HCT116 (cell line): ENCODE results near the gene LINC00632. TPM values are rescaled to one million over a fixed set of nuclear protein-coding genes. Genes with fewer than 3 reads are reported as not detected.

Experiments
- ATAC-seq: fragments of 200-7000 bp; cut with Tn5 transposase; 2 replicates; pipeline ENCODE4 v1.9.1; 2020; ENCODE audit warnings: mild to moderate bottlenecking, moderate library complexity
- BruUV-seq: library from RNA; stranded (reverse); fragments of 400-500 nt; replicated peaks from 2 replicates; lab custom pipeline; 2021; lab: Mats Ljungman, UMichigan
- CTCF ChIA-PET: fragments of 300-600 bp; sonication (Branson Sonifier 250); formaldehyde crosslinking; loops from one replicate; lab custom pipeline; 2021; ENCODE audit warnings: antibody characterized with exemption; lab: Charles Lee
- POLR2A ChIA-PET: fragments of 300-600, 350-600 bp; sonication (Branson Sonifier 250); formaldehyde crosslinking; loops from one replicate; lab custom pipeline; 2021; ENCODE audit warnings: antibody characterized with exemption; lab: Charles Lee
- RAD21 ChIA-PET, 2 experiments: fragments of 300-600 bp; sonication (Branson Sonifier 250); formaldehyde crosslinking; loops; one replicate each; lab custom pipeline; 2023; ENCODE audit warnings: low total read pairs in 2 of 2; ENCODE audit not compliant: uncharacterized antibody in 2 of 2, unreplicated experiment in 2 of 2, low non-redundant PET in 1 of 2; lab: Charles Lee
- DNase-seq: peaks from one replicate; pipeline ENCODE4 v3.0.0-alpha.2; 2010; ENCODE audit warnings: low read depth, low spot score
- H2AFZ ChIP-seq: fragments of 200-600 bp; shearing (Covaris generic), sonication (generic); 2 replicates; pipeline ENCODE4 v1.6.1; 2017; ENCODE audit warnings: low read depth, mixed run types, mixed read lengths, antibody characterized with exemption, low read length; ENCODE audit not compliant: poor library complexity, severe bottlenecking
- H3K27ac ChIP-seq: 2 replicates; pipeline ENCODE4 v1.5.1; 2012; ENCODE audit warnings: low read depth, low read length
- H3K27me3 ChIP-seq: fragments of 200-600 bp; sonication (generic); 2 replicates; pipeline ENCODE4 v1.6.1; 2016; ENCODE audit warnings: mixed run types, low read length, mixed read lengths; ENCODE audit not compliant: insufficient read depth
- H3K36me3 ChIP-seq, 2 experiments: fragments of 200-500 bp in 1 of 2; fragments of 200-600 bp in 1 of 2; sonication (Bioruptor generic) in 1 of 2; sonication (generic) in 1 of 2; 2 replicates each; pipeline versions ENCODE4 v1.5.1 to v1.6.1; 2014 to 2016; ENCODE audit warnings: low read length in 2 of 2, inconsistent platforms in 1 of 2, mixed read lengths in 1 of 2, mixed run types in 1 of 2; ENCODE audit not compliant: insufficient read depth in 2 of 2, control insufficient read depth in 1 of 2
- H3K4me1 ChIP-seq, 2 experiments: fragments of 200-600 bp in 1 of 2; sonication (generic) in 1 of 2; 2 replicates each; pipeline versions ENCODE4 v1.5.1 to v1.6.1; 2012 to 2017; ENCODE audit warnings: low read length in 2 of 2, inconsistent platforms in 1 of 2, mild to moderate bottlenecking in 1 of 2, mixed read lengths in 1 of 2, mixed run types in 1 of 2, moderate library complexity in 1 of 2; ENCODE audit not compliant: insufficient read depth in 2 of 2, control insufficient read depth in 1 of 2
- H3K4me2 ChIP-seq: fragments of 200-600 bp; sonication (generic); 2 replicates; pipeline ENCODE4 v1.6.1; 2017; ENCODE audit warnings: mixed run types, low read length, mixed read lengths
- H3K4me3 ChIP-seq, 2 experiments: fragments of 200-600 bp in 1 of 2; sonication (generic) in 1 of 2; replicated peaks in 1 of 2; 2 replicates each; pipeline ENCODE4 v1.5.1; 2011 to 2016; ENCODE audit warnings: low read length in 2 of 2, control low read depth in 1 of 2, low read depth in 1 of 2, mild to moderate bottlenecking in 1 of 2, mixed read lengths in 1 of 2, mixed run types in 1 of 2
- H3K79me2 ChIP-seq: fragments of 200-600 bp; sonication (generic); 2 replicates; pipeline ENCODE4 v1.6.1; 2017; ENCODE audit warnings: mild to moderate bottlenecking, mixed run types, low read length, moderate library complexity, mixed read lengths; ENCODE audit not compliant: insufficient read depth
- H3K9ac ChIP-seq: fragments of 200-600 bp; sonication (generic); 2 replicates; pipeline ENCODE4 v1.6.1; 2016; ENCODE audit warnings: low read length, mixed read lengths
- H3K9me2 ChIP-seq: fragments of 200-600 bp; sonication (generic), shearing (Covaris generic); 2 replicates; pipeline ENCODE4 v1.6.1; 2017; ENCODE audit warnings: mixed run types, mild to moderate bottlenecking, moderate library complexity; ENCODE audit not compliant: insufficient read depth
- H3K9me3 ChIP-seq, 2 experiments: fragments of 200-500 bp in 1 of 2; fragments of 200-600 bp in 1 of 2; sonication (Bioruptor generic) in 1 of 2; sonication (generic) in 1 of 2; 2 replicates each; pipeline ENCODE4 v1.6.1; 2014 to 2017; ENCODE audit warnings: low read length in 2 of 2, mixed read lengths in 2 of 2, inconsistent platforms in 1 of 2, low read depth in 1 of 2, mild to moderate bottlenecking in 1 of 2, mixed run types in 1 of 2, moderate library complexity in 1 of 2; ENCODE audit not compliant: control insufficient read depth in 1 of 2, insufficient read depth in 1 of 2
- H4K20me1 ChIP-seq: fragments of 200-600 bp; sonication (generic), shearing (Covaris generic); 2 replicates; pipeline ENCODE4 v1.6.1; 2017; ENCODE audit warnings: mixed run types, mild to moderate bottlenecking, moderate library complexity; ENCODE audit not compliant: insufficient read depth
- CBX3 ChIP-seq: IDR thresholded peaks from 2 replicates; pipeline ENCODE4 v1.6.1; 2012; ENCODE audit warnings: low read depth
- EGR1 ChIP-seq: IDR thresholded peaks from 2 replicates; pipeline ENCODE4 v1.6.1; 2012; ENCODE audit warnings: low read depth
- ELF1 ChIP-seq: IDR thresholded peaks from 2 replicates; pipeline ENCODE4 v1.6.1; 2012; ENCODE audit warnings: low read depth, borderline replicate concordance
- EZH2 ChIP-seq: fragments of 200-600 bp; sonication (generic); IDR thresholded peaks from 2 replicates; pipeline ENCODE4 v1.6.1; 2017; ENCODE audit warnings: antibody characterized with exemption, mixed run types
- EZH2phosphoT487 ChIP-seq: fragments of 200-600 bp; IDR thresholded peaks from 2 replicates; pipeline ENCODE4 v1.6.1; 2018; ENCODE audit warnings: antibody characterized with exemption, borderline replicate concordance
- FOSL1 ChIP-seq: IDR thresholded peaks from 2 replicates; pipeline ENCODE4 v1.6.1; 2012; ENCODE audit warnings: low read depth
- JUND ChIP-seq: IDR thresholded peaks from 2 replicates; pipeline ENCODE4 v1.6.1; 2012
- POLR2A ChIP-seq: IDR thresholded peaks from 2 replicates; pipeline ENCODE4 v1.7.0; 2011; ENCODE audit warnings: borderline replicate concordance; ENCODE audit not compliant: insufficient read depth, insufficient read length; ENCODE audit errors: extremely low read depth
- POLR2AphosphoS5 ChIP-seq: IDR thresholded peaks from 2 replicates; pipeline ENCODE4 v1.6.1; 2011; ENCODE audit warnings: mild to moderate bottlenecking, low read depth, low read length, moderate library complexity
- SIN3A ChIP-seq: IDR thresholded peaks from 2 replicates; pipeline ENCODE4 v1.6.1; 2012; ENCODE audit warnings: low read depth
- SRF ChIP-seq: IDR thresholded peaks from 2 replicates; pipeline ENCODE4 v1.6.1; 2012; ENCODE audit warnings: low read depth
- TCF7L2 ChIP-seq: IDR thresholded peaks from 2 replicates; pipeline ENCODE4 v1.7.0; 2011; ENCODE audit warnings: borderline replicate concordance, inconsistent platforms; ENCODE audit not compliant: insufficient read depth, insufficient read length; ENCODE audit errors: extremely low read depth
- YY1 ChIP-seq: IDR thresholded peaks from 2 replicates; pipeline ENCODE4 v1.6.1; 2011; ENCODE audit warnings: low read length, low read depth, moderate library complexity, mild to moderate bottlenecking; ENCODE audit not compliant: insufficient replicate concordance; ENCODE audit errors: extremely low read depth
- ZFX ChIP-seq: fragments of 450-650 bp; IDR thresholded peaks from 2 replicates; pipeline ENCODE4 v1.6.1; 2017
- ZNF274 ChIP-seq: fragments of 200-500 bp; sonication (Bioruptor generic); IDR thresholded peaks from 2 replicates; pipeline ENCODE4 v1.6.1; 2014; ENCODE audit warnings: mild to moderate bottlenecking, low read depth, low read length, inconsistent platforms
- intact Hi-C: fragments of 100-400 bp; cut with micrococcal nuclease; formaldehyde crosslinking; loops from 2 replicates; pipeline ENCODE4 v1.10.0; 2022
- total RNA-seq: library from RNA; stranded (reverse); gene quantifications from one replicate; pipeline ENCODE4 v1.2.1, GENCODE V29; 2021; ENCODE audit not compliant: unreplicated experiment
- TF ChIP-seq, protein P1 (sequence below): IDR thresholded peaks from 2 replicates; pipeline ENCODE4 v1.6.1; 2012; ENCODE audit warnings: low read depth
- TF ChIP-seq, protein P2 (sequence below): IDR thresholded peaks from 2 replicates; pipeline ENCODE4 v1.6.1; 2011; ENCODE audit warnings: mild to moderate bottlenecking, low read length, moderate library complexity; ENCODE audit not compliant: insufficient replicate concordance; ENCODE audit errors: extremely low read depth
- TF ChIP-seq, protein P3 (sequence below): IDR thresholded peaks from 2 replicates; pipeline ENCODE4 v1.6.1; 2012

Gene LINC00632
- total RNA-seq, 1 experiment from 2014 or later = 0.15 TPM

DNA sequence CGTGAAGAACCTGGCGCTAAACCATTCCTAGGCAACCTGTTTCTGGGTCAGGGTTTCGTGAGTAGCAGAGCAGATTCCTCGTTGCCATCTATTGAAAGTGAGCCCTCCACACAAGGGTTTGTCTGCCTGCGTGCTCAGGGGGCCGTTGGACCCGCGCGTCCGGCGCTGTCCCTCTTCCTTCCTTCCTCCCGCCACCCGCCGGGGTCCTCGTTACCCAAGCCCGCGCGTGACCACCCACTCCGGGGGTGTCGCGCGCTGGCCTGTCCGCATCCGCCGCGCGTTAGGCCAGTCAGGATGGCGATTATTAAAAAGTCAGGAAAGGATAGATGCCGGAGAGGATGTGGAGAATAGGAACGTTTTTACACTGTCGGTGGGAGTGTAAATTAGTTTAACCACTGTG lies 66.8 kb downstream of the LINC00632 start:
- Histone ChIP-seq H2AFZ (no peak overlapping the region), H3K4me3 (no peak overlapping the region), H3K9me3 (no peaks in the 10 kb centered on the region), H3K27ac (no peak overlapping the region), H3K79me2 (no peaks in the 10 kb centered on the region), H3K4me1 (no peaks in the 10 kb centered on the region), H3K36me3 (no peaks in the 10 kb centered on the region), H3K9me2 (no peaks in the 10 kb centered on the region), H3K4me2 (no peak overlapping the region), H3K27me3 (no peaks in the 10 kb centered on the region), H4K20me1 (no peaks in the 10 kb centered on the region), H3K9ac (no peak overlapping the region)
- no peak for DNase-seq
- intact Hi-C loops = no loop called here
- no TSS peak for BruUV-seq
- POLR2A ChIA-PET = no interaction called here
- RAD21 ChIA-PET = no interaction called here
- CTCF ChIA-PET = no interaction called here
- ATAC-seq = no peak
- TF ChIP-seq ZFX (no peak), JUND (no peak), EGR1 (no peak), CBX3 (no peak), SIN3A (no peak), POLR2A (no peak), FOSL1 (no peak), EZH2 (no peak), ELF1 (no peak), ZNF274 (no peak), EZH2phosphoT487 (no peak), YY1 (no peak), TCF7L2 (no peak), POLR2AphosphoS5 (no peak), SRF (no peak)
- TF ChIP-seq, protein P1, sequence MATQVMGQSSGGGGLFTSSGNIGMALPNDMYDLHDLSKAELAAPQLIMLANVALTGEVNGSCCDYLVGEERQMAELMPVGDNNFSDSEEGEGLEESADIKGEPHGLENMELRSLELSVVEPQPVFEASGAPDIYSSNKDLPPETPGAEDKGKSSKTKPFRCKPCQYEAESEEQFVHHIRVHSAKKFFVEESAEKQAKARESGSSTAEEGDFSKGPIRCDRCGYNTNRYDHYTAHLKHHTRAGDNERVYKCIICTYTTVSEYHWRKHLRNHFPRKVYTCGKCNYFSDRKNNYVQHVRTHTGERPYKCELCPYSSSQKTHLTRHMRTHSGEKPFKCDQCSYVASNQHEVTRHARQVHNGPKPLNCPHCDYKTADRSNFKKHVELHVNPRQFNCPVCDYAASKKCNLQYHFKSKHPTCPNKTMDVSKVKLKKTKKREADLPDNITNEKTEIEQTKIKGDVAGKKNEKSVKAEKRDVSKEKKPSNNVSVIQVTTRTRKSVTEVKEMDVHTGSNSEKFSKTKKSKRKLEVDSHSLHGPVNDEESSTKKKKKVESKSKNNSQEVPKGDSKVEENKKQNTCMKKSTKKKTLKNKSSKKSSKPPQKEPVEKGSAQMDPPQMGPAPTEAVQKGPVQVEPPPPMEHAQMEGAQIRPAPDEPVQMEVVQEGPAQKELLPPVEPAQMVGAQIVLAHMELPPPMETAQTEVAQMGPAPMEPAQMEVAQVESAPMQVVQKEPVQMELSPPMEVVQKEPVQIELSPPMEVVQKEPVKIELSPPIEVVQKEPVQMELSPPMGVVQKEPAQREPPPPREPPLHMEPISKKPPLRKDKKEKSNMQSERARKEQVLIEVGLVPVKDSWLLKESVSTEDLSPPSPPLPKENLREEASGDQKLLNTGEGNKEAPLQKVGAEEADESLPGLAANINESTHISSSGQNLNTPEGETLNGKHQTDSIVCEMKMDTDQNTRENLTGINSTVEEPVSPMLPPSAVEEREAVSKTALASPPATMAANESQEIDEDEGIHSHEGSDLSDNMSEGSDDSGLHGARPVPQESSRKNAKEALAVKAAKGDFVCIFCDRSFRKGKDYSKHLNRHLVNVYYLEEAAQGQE = no peak
- TF ChIP-seq, protein P2, sequence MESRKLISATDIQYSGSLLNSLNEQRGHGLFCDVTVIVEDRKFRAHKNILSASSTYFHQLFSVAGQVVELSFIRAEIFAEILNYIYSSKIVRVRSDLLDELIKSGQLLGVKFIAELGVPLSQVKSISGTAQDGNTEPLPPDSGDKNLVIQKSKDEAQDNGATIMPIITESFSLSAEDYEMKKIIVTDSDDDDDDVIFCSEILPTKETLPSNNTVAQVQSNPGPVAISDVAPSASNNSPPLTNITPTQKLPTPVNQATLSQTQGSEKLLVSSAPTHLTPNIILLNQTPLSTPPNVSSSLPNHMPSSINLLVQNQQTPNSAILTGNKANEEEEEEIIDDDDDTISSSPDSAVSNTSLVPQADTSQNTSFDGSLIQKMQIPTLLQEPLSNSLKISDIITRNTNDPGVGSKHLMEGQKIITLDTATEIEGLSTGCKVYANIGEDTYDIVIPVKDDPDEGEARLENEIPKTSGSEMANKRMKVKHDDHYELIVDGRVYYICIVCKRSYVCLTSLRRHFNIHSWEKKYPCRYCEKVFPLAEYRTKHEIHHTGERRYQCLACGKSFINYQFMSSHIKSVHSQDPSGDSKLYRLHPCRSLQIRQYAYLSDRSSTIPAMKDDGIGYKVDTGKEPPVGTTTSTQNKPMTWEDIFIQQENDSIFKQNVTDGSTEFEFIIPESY = no peak
- TF ChIP-seq, protein P3, sequence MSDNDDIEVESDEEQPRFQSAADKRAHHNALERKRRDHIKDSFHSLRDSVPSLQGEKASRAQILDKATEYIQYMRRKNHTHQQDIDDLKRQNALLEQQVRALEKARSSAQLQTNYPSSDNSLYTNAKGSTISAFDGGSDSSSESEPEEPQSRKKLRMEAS = no peak
